Neural cell (in vitro differentiated cells): ENCODE measurements around the gene ZNF22. TPM values are rescaled to one million over a fixed set of nuclear protein-coding genes. Genes with fewer than 3 reads are reported as not detected.

Source experiments
- H2AFZ ChIP-seq: fragments of 200-600, 300-800 bp; sonication (generic), shearing (Covaris generic); 2 replicates; pipeline ENCODE4 v1.6.0; 2014; ENCODE audit warnings: low read depth, mild to moderate bottlenecking, antibody characterized with exemption, low read length, moderate library complexity
- H3F3A ChIP-seq: fragments of 200-600 bp; shearing (Covaris generic); 2 replicates; pipeline ENCODE4 v1.6.1; 2016; ENCODE audit warnings: mild to moderate bottlenecking, moderate library complexity, mixed read lengths, antibody characterized with exemption, low read length; ENCODE audit not compliant: insufficient read depth, poor library complexity, severe bottlenecking
- H3K27ac ChIP-seq: fragments of 200-600, 300-800 bp; sonication (generic), shearing (Covaris generic); 2 replicates; pipeline ENCODE4 v1.5.1; 2014; ENCODE audit warnings: mild to moderate bottlenecking, low read length, moderate library complexity
- H3K27me3 ChIP-seq: fragments of 300-800, 200-600 bp; sonication (generic), shearing (Covaris generic); 2 replicates; pipeline ENCODE4 v1.6.0; 2014; ENCODE audit warnings: mild to moderate bottlenecking, low read depth, low read length, moderate library complexity; ENCODE audit not compliant: insufficient read depth
- H3K36me3 ChIP-seq: fragments of 300-800, 200-600 bp; sonication (generic), shearing (Covaris generic); 2 replicates; pipeline ENCODE4 v1.5.1; 2014; ENCODE audit warnings: mild to moderate bottlenecking, antibody characterized with exemption, low read length, moderate library complexity; ENCODE audit not compliant: insufficient read depth
- H3K4me2 ChIP-seq: fragments of 300-800, 200-600 bp; sonication (generic), shearing (Covaris generic); 2 replicates; pipeline ENCODE4 v1.6.0; 2014; ENCODE audit warnings: mild to moderate bottlenecking, low read length
- H3K4me3 ChIP-seq: fragments of 300-800, 200-600 bp; sonication (generic), shearing (Covaris generic); 2 replicates; pipeline ENCODE4 v1.5.1; 2014; ENCODE audit warnings: mild to moderate bottlenecking, low read length, moderate library complexity
- H3K79me2 ChIP-seq: fragments of 200-600 bp; shearing (Covaris generic); replicated peaks from 2 replicates; pipeline ENCODE4 v1.6.0; 2014; ENCODE audit warnings: mild to moderate bottlenecking, low read length, moderate library complexity; ENCODE audit not compliant: insufficient read depth
- H3K9ac ChIP-seq: fragments of 300-800, 200-600 bp; sonication (generic), shearing (Covaris generic); 2 replicates; pipeline ENCODE4 v1.6.1; 2016; ENCODE audit warnings: mild to moderate bottlenecking, low read length, mixed read lengths
- H3K9me2 ChIP-seq: fragments of 200-600 bp; shearing (Covaris generic); 2 replicates; pipeline ENCODE4 v1.6.1; 2016; ENCODE audit warnings: mild to moderate bottlenecking, low read length, mixed read lengths; ENCODE audit not compliant: insufficient read depth
- H3K9me3 ChIP-seq: fragments of 200-600, 300-800 bp; sonication (generic), shearing (Covaris generic); 2 replicates; pipeline ENCODE4 v1.6.1; 2016; ENCODE audit warnings: mild to moderate bottlenecking, mixed run types, low read length, moderate library complexity, mixed read lengths
- H4K20me1 ChIP-seq: fragments of 200-600 bp; shearing (Covaris generic); 2 replicates; pipeline ENCODE4 v1.6.1; 2016; ENCODE audit warnings: mild to moderate bottlenecking, mixed run types; ENCODE audit not compliant: insufficient read depth
- CTCF ChIP-seq: fragments of 450-650 bp; IDR thresholded peaks from 2 replicates; pipeline ENCODE4 v1.5.1; 2014; ENCODE audit warnings: antibody characterized with exemption, mild to moderate bottlenecking, moderate library complexity; ENCODE audit not compliant: poor library complexity, severe bottlenecking
- EP300 ChIP-seq: fragments of 450-650 bp; conservative IDR thresholded peaks from 2 replicates; pipeline ENCODE4 v1.6.1; 2014; ENCODE audit warnings: antibody characterized with exemption, mild to moderate bottlenecking, moderate library complexity; ENCODE audit not compliant: poor library complexity, severe bottlenecking
- EZH2 ChIP-seq: fragments of 200-600, 300-800 bp; shearing (Covaris generic), sonication (generic); IDR thresholded peaks from 2 replicates; pipeline ENCODE4 v1.6.1; 2014; ENCODE audit warnings: antibody characterized with exemption, low read length, borderline replicate concordance, mild to moderate bottlenecking; ENCODE audit not compliant: insufficient read depth, poor library complexity, severe bottlenecking
- MXI1 ChIP-seq: fragments of 450-650 bp; conservative IDR thresholded peaks from 2 replicates; pipeline ENCODE4 v1.6.1; 2014; ENCODE audit warnings: antibody characterized with exemption, mild to moderate bottlenecking; ENCODE audit not compliant: poor library complexity, severe bottlenecking
- POLR2AphosphoS5 ChIP-seq: IDR thresholded peaks from 2 replicates; pipeline ENCODE4 v1.6.1; 2012
- RAD21 ChIP-seq: fragments of 450-650 bp; conservative IDR thresholded peaks from 2 replicates; pipeline ENCODE4 v1.6.1; 2014; ENCODE audit warnings: antibody characterized with exemption, mild to moderate bottlenecking, moderate library complexity
- REST ChIP-seq: IDR thresholded peaks from 2 replicates; pipeline ENCODE4 v1.6.1; 2012; ENCODE audit warnings: borderline replicate concordance
- SMC3 ChIP-seq: fragments of 450-650 bp; conservative IDR thresholded peaks from 2 replicates; pipeline ENCODE4 v1.6.1; 2014; ENCODE audit warnings: antibody characterized with exemption, mild to moderate bottlenecking, moderate library complexity; ENCODE audit not compliant: poor library complexity
- TAF1 ChIP-seq: IDR thresholded peaks from 2 replicates; pipeline ENCODE4 v1.6.1; 2012; ENCODE audit warnings: low read depth
- polyA plus RNA-seq: library from polyadenylated mRNA; depleted of rRNA; stranded (reverse); fragments of >200 nt; gene quantifications from 2 replicates; pipeline ENCODE4 v1.2.3, GENCODE V29; 2014

The ZNF22 gene
- polyA plus RNA-seq, 1 donor from 2014 or later = 32.9 TPM

- Histone ChIP-seq H4K20me1 (no peaks in the 10 kb centered on the region), H3K9ac (peak overlapping the region; percentile 65), H3K4me3 (peak overlapping the region; percentile 60), H3K9me2 (no peaks in the 10 kb centered on the region), H3K4me2 (peak overlapping the region; percentile 77), H3K27me3 (no peaks in the 10 kb centered on the region), H3K36me3 (no peaks in the 10 kb centered on the region), H3K9me3 (no peaks in the 10 kb centered on the region), H3K79me2 (no peaks in the 10 kb centered on the region), H3F3A (no peaks in the 10 kb centered on the region), H3K27ac (peak overlapping the region; percentile 79), H2AFZ (no peak overlapping the region)
- TF ChIP-seq MXI1 (no peak), TAF1 (no peak), EP300 (no peak), RAD21 (no peak), SMC3 (no peak), REST (no peak), EZH2 (no peak), POLR2AphosphoS5 (no peak), CTCF (no peak)
Observed at GRCh38 chr10:44977287-44978212, 23.2 kb upstream of the ZNF22 start.

- Histone ChIP-seq H3K4me2 (peak overlapping the region; percentile 77), H3K9me2 (no peaks in the 10 kb centered on the region), H3K27ac (peak overlapping the region; percentile 79), H3K9ac (peak overlapping the region; percentile 65), H3K79me2 (no peaks in the 10 kb centered on the region), H3K36me3 (no peaks in the 10 kb centered on the region), H3K27me3 (no peaks in the 10 kb centered on the region), H3K9me3 (no peaks in the 10 kb centered on the region), H4K20me1 (no peaks in the 10 kb centered on the region), H2AFZ (peak overlapping the region; percentile 17), H3F3A (no peaks in the 10 kb centered on the region), H3K4me3 (peak overlapping the region; percentile 60)
- no peak for TF ChIP-seq POLR2AphosphoS5
- no peak for TF ChIP-seq CTCF
- no peak for TF ChIP-seq TAF1
- no peak for TF ChIP-seq EZH2
- no peak for TF ChIP-seq MXI1
- no peak for TF ChIP-seq SMC3
- no peak for TF ChIP-seq REST
- TF ChIP-seq EP300 = no peak
- no peak for TF ChIP-seq RAD21
Observed at GRCh38 chr10:44978213-44978569, 22.5 kb upstream of the ZNF22 start.
